ENCODE measurements around the gene MDFI.

Gene MDFI

GRCh38 chr6:41645007-41645618, 6.8 kb downstream of the MDFI start:
- POLR2A ChIA-PET: no interaction called here
- no peak for DNase-seq (ENCODE audit: extremely low spot score)
- CTCF ChIA-PET: no interaction called here
- no peak for TF ChIP-seq CTCF (IDR thresholded peaks at IDR 0.05; ENCODE audit: control extremely low read depth, extremely low read depth, low read depth, missing control alignments)

- POLR2A ChIA-PET: no interaction called here
- TF ChIP-seq CTCF (IDR thresholded peaks at IDR 0.05; ENCODE audit: control extremely low read depth, extremely low read depth, low read depth, missing control alignments): no peak
- CTCF ChIA-PET: interaction anchor here (1.0 to 2.4 kb wide), 3 partner anchors 14 to 43 kb away, joined by 3 to 8 read pairs (median 6); no protein-coding TSS in a partner anchor
- DNase-seq (ENCODE audit: extremely low spot score): no peak
Observed at GRCh38 chr6:41646026-41646795, 7.9 kb downstream of the MDFI start.

- no peak for DNase-seq (ENCODE audit: extremely low spot score)
- TF ChIP-seq CTCF (IDR thresholded peaks at IDR 0.05; ENCODE audit: control extremely low read depth, extremely low read depth, low read depth, missing control alignments): no peak
- ChIA-PET POLR2A (interaction anchor here (0.6 kb wide), 1 partner anchor 212 kb away, joined by 3 read pairs; no protein-coding TSS in a partner anchor), CTCF (interaction anchor here (1.0 to 2.4 kb wide), 3 partner anchors 13 to 44 kb away, joined by 3 to 8 read pairs (median 6); no protein-coding TSS in a partner anchor)
Observed at GRCh38 chr6:41647061-41647511, 8.8 kb downstream of the MDFI start.

- ChIA-PET CTCF (interaction anchor here (1.2 to 2.4 kb wide), 3 partner anchors 12 to 280 kb away, joined by 3 to 8 read pairs (median 6); no protein-coding TSS in a partner anchor), POLR2A (interaction anchor here (0.6 kb wide), 2 partner anchors 98 to 213 kb away, joined by 3 read pairs; no protein-coding TSS in a partner anchor)
- no peak for DNase-seq (ENCODE audit: extremely low spot score)
- no peak for TF ChIP-seq CTCF (IDR thresholded peaks at IDR 0.05; ENCODE audit: control extremely low read depth, extremely low read depth, low read depth, missing control alignments)
Observed at GRCh38 chr6:41648070-41648585, 9.9 kb downstream of the MDFI start.

- TF ChIP-seq CTCF (IDR thresholded peaks at IDR 0.05; ENCODE audit: control extremely low read depth, extremely low read depth, low read depth, missing control alignments): no peak
- no peak for DNase-seq (ENCODE audit: extremely low spot score)
- ChIA-PET POLR2A (no interaction called here), CTCF (interaction anchor here (1.5 kb wide), 1 partner anchor 12 kb away, joined by 4 read pairs; no protein-coding TSS in a partner anchor)
Observed at GRCh38 chr6:41648921-41649320, 10.7 kb downstream of the MDFI start.

- CTCF ChIA-PET: interaction anchor here (1.5 kb wide), 1 partner anchor 13 kb away, joined by 4 read pairs; no protein-coding TSS in a partner anchor
- POLR2A ChIA-PET: no interaction called here
- no peak for TF ChIP-seq CTCF (IDR thresholded peaks at IDR 0.05; ENCODE audit: control extremely low read depth, extremely low read depth, low read depth, missing control alignments)
- DNase-seq (ENCODE audit: extremely low spot score): no peak
Observed at GRCh38 chr6:41649596-41649995, 11.3 kb downstream of the MDFI start.
